A549 (cell line): ENCODE measurements around the gene CPEB4. TPM values are rescaled to one million over a fixed set of nuclear protein-coding genes. Genes with fewer than 3 reads are reported as not detected.

ENCODE experiments used
- ATAC-seq, 2 experiments: fragments of 200-7000 bp in 1 of 2; fragments of >200 bp in 1 of 2; cut with Nextera tagmentation in 1 of 2; cut with Tn5 transposase in 1 of 2; 3 replicates each; pipeline versions ENCODE4 v1.8.0 to v1.9.1; 2018 to 2020; ENCODE audit warnings: mild to moderate bottlenecking in 1 of 2, moderate library complexity in 1 of 2
- CTCF ChIA-PET: fragments of 300-600 bp; sonication (Branson Sonifier 250); formaldehyde crosslinking; extraction: SDS; loops from one replicate; lab custom pipeline; 2021; ENCODE audit warnings: antibody characterized with exemption, inconsistent platforms; lab: Yijun Ruan, JAX
- POLR2A ChIA-PET: fragments of 350-600 bp; formaldehyde crosslinking; extraction: SDS; loops from one replicate; lab custom pipeline; 2021; ENCODE audit warnings: antibody characterized with exemption, inconsistent platforms; lab: Yijun Ruan, JAX
- DNase-seq, 2 experiments: peaks; one replicate each; pipeline versions ENCODE4 v3.0.0 to v3.0.0-alpha.2; 2011 to 2016; ENCODE audit warnings: low read depth in 1 of 2, low spot score in 1 of 2
- FAIRE-seq: peaks from 2 replicates; lab custom pipeline; 2011; peaks lifted over from hg19 to GRCh38; lab: Jason Lieb, UNC
- H3K27ac ChIP-seq, 2 experiments: fragments of >200 bp; sonication (Bioruptor Twin); formaldehyde crosslinking; 3 replicates each; pipeline ENCODE4 v1.5.1; 2016 to 2017
- H3K4me1 ChIP-seq: fragments of >200 bp; sonication (Bioruptor Twin); formaldehyde crosslinking; 3 replicates; pipeline ENCODE4 v1.6.1; 2016
- H3K4me2 ChIP-seq: fragments of >200 bp; sonication (Bioruptor Twin); formaldehyde crosslinking; 3 replicates; pipeline ENCODE4 v1.6.1; 2016
- H3K4me3 ChIP-seq: fragments of >200 bp; sonication (Bioruptor Twin); formaldehyde crosslinking; 3 replicates; pipeline ENCODE4 v1.5.1; 2016
- H3K9me3 ChIP-seq: fragments of >200 bp; sonication (Bioruptor Twin); formaldehyde crosslinking; 3 replicates; pipeline ENCODE4 v1.6.1; 2016
- E2F6 ChIP-seq: IDR thresholded peaks from 2 replicates; pipeline ENCODE4 v1.6.1; 2012; ENCODE audit warnings: low read depth, borderline replicate concordance
- MYC ChIP-seq: IDR thresholded peaks from 2 replicates; pipeline ENCODE4 v1.6.1; 2012; ENCODE audit warnings: mild to moderate bottlenecking, inconsistent platforms, low read length, improper control_type of control experiment, borderline replicate concordance
- NPAS2 ChIP-seq: fragments of 250-450 bp; sonication (Bioruptor Pico); IDR thresholded peaks from 2 replicates; pipeline ENCODE4 v1.8.0; 2022; ENCODE audit warnings: mild to moderate bottlenecking, moderate library complexity, borderline replicate concordance
- NR3C1 ChIP-seq: fragments of >200 bp; sonication (Bioruptor Twin); formaldehyde crosslinking; IDR thresholded peaks from 3 replicates; pipeline ENCODE4 v1.6.1; 2017
- PBX3 ChIP-seq: IDR thresholded peaks from 2 replicates; pipeline ENCODE4 v1.6.1; 2012
- PHF8 ChIP-seq: fragments of 200-600 bp; sonication (generic); IDR thresholded peaks from 2 replicates; pipeline ENCODE4 v1.6.1; 2016; ENCODE audit warnings: low read depth, mild to moderate bottlenecking, antibody characterized with exemption, moderate library complexity, borderline replicate concordance
- POLR2A ChIP-seq: IDR thresholded peaks from 2 replicates; pipeline ENCODE4 v1.6.1; 2012; ENCODE audit warnings: mild to moderate bottlenecking, low read length
- RCOR1 ChIP-seq: fragments of 150-350 bp; IDR thresholded peaks from 2 replicates; pipeline ENCODE4 v1.6.1; 2014; ENCODE audit warnings: antibody characterized with exemption, low read length, low read depth
- REST ChIP-seq: fragments of 200-600 bp; sonication (generic); IDR thresholded peaks from 2 replicates; pipeline ENCODE4 v1.6.1; 2016; ENCODE audit warnings: antibody characterized with exemption, mild to moderate bottlenecking, moderate library complexity
- RNF2 ChIP-seq: fragments of 200-600 bp; sonication (generic); IDR thresholded peaks from 2 replicates; pipeline ENCODE4 v1.6.1; 2016; ENCODE audit warnings: low read depth, mild to moderate bottlenecking, antibody characterized with exemption, moderate library complexity, borderline replicate concordance
- SMC3 ChIP-seq: fragments of >200 bp; sonication (Bioruptor Twin); formaldehyde crosslinking; IDR thresholded peaks from 3 replicates; pipeline ENCODE4 v1.6.1; 2018; ENCODE audit warnings: inconsistent platforms
- SREBF2 ChIP-seq: fragments of 450-650 bp; IDR thresholded peaks from 2 replicates; pipeline ENCODE4 v1.6.1; 2014; ENCODE audit warnings: mild to moderate bottlenecking, moderate library complexity
- WGBS: methylation state at CpG from one replicate; pipeline ENCODE4 v1.1.6; 2017; ENCODE audit errors: missing lambda C conversion rate; 5-methylcytosine and 5-hydroxymethylcytosine counted together
- polyA plus RNA-seq, 4 experiments: library from polyadenylated mRNA; depleted of rRNA in 3 of 4; stranded (reverse); fragments of >200 nt; fragmentation: RNase III in 1 of 4; extraction: RNeasy Plus Mini Kit Qiagen cat#74134 plus additional on column Dnase treatment in 1 of 4; gene quantifications; 2 replicates in 3 of 4; 3 replicates in 1 of 4; pipeline ENCODE4 v1.2.3, GENCODE V29; 2011 to 2017
- TF ChIP-seq, protein P1 (sequence below): fragments of >200 bp; sonication (Bioruptor Twin); formaldehyde crosslinking; IDR thresholded peaks from 3 replicates; pipeline ENCODE4 v1.6.1; 2016
- TF ChIP-seq, protein P2 (sequence below): fragments of >200 bp; sonication (Bioruptor Twin); formaldehyde crosslinking; IDR thresholded peaks from 2 replicates; pipeline ENCODE4 v1.6.1; 2016
- TF ChIP-seq, protein P3 (sequence below): fragments of 250-450 bp; sonication (Bioruptor Pico); IDR thresholded peaks from 2 replicates; pipeline ENCODE4 v1.5.0; 2020; ENCODE audit warnings: low read depth, mild to moderate bottlenecking, moderate library complexity

Gene CPEB4
- polyA plus RNA-seq, 2 of the 4 experiments (the other 2 are of a cell fraction): 11.4 to 50.0 TPM

DNA sequence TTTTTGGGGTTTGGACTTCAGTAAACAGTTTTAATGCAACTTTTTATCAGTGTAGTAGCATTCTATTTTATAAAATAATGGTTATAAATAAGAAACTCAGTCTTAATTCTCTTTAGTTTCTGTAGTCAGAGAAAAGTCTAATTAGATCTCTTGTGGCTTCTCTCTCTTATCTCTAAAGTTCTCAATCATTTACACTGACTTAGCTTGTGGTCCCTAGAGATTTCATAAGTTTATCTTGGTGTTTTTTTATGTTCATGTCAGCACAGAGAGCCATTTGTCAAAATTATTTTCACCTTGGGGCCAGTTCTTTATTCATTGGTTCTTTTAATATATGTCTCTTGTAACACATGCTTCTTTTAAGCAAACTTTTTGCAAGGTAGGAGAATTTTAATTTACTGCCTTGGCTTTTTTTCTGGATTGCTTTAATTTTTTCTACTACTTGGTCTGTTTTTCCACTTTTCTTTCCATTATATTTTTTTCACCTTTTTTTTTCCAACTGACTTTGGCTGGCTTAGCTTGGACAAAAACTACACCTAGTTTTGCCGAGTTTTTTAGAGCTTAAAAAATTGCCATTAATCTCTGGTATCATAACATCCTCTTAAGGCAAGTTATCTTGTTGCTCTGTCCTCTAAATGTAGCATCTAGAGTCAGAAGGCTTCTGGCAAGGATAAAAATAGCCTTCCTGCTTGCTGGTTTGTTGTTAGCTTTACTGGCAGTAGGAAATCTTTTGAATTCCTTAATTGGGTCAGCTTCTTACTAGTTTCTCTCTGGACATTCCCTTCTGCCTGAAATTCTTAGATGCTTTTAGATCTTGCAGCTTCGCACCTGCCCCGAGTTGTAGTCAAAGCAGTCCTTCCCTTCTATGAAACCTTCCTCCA is 35.3 kb downstream of the CPEB4 start:
- ChIA-PET CTCF (interaction anchor here (1.3 to 1.5 kb wide), 2 partner anchors 9 to 20 kb away, joined by 3 to 5 read pairs; no protein-coding TSS in a partner anchor), POLR2A (no interaction called here)
- Histone ChIP-seq H3K4me1 (peaks cover 74% of the 10 kb centered on the region), H3K4me2 (peak overlapping the region; percentile 0; the same call in 1 of the 3 replicates), H3K4me3 (no peak overlapping the region), H3K9me3 (no peaks in the 10 kb centered on the region), H3K27ac (no peak overlapping the region; a peak in 1 of 6 replicates)
- DNase-seq: no peak
- FAIRE-seq: no peak
- no peak for ATAC-seq
- WGBS: 92% methylated on average over 3 of the region's 3 CpGs
- TF ChIP-seq, protein P1, sequence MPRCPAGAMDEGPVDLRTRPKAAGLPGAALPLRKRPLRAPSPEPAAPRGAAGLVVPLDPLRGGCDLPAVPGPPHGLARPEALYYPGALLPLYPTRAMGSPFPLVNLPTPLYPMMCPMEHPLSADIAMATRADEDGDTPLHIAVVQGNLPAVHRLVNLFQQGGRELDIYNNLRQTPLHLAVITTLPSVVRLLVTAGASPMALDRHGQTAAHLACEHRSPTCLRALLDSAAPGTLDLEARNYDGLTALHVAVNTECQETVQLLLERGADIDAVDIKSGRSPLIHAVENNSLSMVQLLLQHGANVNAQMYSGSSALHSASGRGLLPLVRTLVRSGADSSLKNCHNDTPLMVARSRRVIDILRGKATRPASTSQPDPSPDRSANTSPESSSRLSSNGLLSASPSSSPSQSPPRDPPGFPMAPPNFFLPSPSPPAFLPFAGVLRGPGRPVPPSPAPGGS: no peak
- TF ChIP-seq PHF8 (no peak), E2F6 (no peak), REST (no peak), NPAS2 (CRISPR knock-in tag) (no peak), RNF2 (no peak), NR3C1 (no peak), SMC3 (no peak), POLR2A (no peak), PBX3 (no peak)
- TF ChIP-seq, protein P2, sequence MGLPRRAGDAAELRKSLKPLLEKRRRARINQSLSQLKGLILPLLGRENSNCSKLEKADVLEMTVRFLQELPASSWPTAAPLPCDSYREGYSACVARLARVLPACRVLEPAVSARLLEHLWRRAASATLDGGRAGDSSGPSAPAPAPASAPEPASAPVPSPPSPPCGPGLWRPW: no peak
- TF ChIP-seq, protein P3, sequence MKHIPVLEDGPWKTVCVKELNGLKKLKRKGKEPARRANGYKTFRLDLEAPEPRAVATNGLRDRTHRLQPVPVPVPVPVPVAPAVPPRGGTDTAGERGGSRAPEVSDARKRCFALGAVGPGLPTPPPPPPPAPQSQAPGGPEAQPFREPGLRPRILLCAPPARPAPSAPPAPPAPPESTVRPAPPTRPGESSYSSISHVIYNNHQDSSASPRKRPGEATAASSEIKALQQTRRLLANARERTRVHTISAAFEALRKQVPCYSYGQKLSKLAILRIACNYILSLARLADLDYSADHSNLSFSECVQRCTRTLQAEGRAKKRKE (CRISPR knock-in tag): no peak

DNA sequence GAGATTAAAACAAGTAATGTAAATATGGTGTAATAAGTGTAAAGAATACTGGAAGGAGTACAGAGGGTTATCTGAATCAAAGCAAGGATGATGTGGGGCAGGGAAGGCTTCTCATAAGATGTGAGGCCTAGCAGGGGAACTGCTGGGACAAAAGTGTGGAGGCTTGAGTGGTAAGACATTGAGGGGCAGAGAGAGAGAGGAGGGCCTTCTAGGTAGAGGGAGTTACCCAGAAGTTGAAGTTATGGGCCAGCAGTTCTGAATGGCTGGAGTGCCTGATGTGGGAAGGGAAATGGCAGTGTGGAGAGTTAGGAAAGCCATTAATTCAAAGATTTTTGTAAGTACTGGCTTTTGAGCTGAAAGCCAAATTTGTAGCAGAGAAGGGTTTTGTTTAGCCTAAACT is 36.8 kb downstream of the CPEB4 start:
- DNase-seq (no peak), ATAC-seq (no peak), FAIRE-seq (no peak)
- CTCF ChIA-PET: interaction anchor here (0.7 to 2.9 kb wide), 24 partner anchors 10 to 632 kb away, joined by 3 to 20 read pairs (median 4); partner anchors contain the start of gene BOD1
- peak overlapping the region; percentile 23 to 67; a peak in 4 of 6 replicates for H3K27ac ChIP-seq
- no peaks in the 10 kb centered on the region for H3K9me3 ChIP-seq
- POLR2A ChIA-PET: interaction anchor here (1.4 kb wide), 1 partner anchor 37 kb away, joined by 7 read pairs; the partner anchor contains the start of gene CPEB4
- H3K4me3 ChIP-seq: no peak overlapping the region
- peaks cover 67% of the 10 kb centered on the region for H3K4me1 ChIP-seq
- 0 out of 3 replicates have a peak overlapping the region, but pooled peaks have one; percentile 1 for H3K4me2 ChIP-seq
- TF ChIP-seq SREBF2: no peak
- TF ChIP-seq MYC: no peak
- no peak for TF ChIP-seq RCOR1
